Measurements from ENCODE around the gene CMTM4.

DNA sequence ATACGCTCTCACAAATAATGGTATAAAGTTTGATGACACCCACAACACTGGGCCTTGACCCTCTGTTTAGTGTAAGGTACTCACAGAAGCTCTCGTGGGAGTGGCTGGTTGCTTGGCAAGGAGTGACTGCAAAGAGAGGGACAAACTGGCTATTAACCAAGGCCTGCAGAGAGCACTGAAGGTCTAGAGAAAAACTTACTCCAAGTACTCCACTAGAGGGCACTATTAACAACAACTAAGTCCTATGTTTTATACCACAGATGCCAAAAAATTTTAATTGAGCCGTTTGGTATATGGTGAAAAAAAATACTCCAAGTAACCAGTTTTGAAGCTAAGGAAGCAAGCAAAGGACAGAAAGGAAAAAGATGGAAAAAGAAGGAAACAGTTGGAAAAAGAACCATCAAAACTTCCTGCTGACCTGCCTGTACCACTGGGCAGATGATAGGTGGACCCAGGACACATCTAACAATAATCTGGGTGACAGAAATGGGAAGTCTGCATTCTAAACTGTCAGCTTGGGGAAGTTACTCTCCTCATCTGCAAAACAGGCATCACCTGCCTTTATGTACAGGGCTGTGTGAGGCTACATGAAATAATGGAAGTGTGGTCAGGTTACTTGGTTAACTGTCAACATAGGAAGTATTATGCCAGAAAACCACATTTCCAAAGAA lies 31.7 kb upstream of the CMTM4 start:
- TF ChIP-seq POLR2A (IDR thresholded peaks at IDR 0.05) (no peak), CTCF (IDR thresholded peaks at IDR 0.05) (peak; percentile 46 to 80 (median 70))
